C4-2B (cell line): ENCODE data around the gene CENPU.
A peak's percentile ranks its signal among the peaks of the same experiment; 100 is the strongest.
"Not testable (repeated sequence)": the region's sequence is repeated elsewhere in the genome, so short reads cannot be mapped to it uniquely, and the experiment has no call there.

Source experiments
- H3K27ac ChIP-seq: fragments of 450-650 bp; 2 replicates; pipeline ENCODE4 v1.5.1; 2017
- ZFX ChIP-seq: fragments of 450-650 bp; IDR thresholded peaks from 2 replicates; pipeline ENCODE4 v1.6.1; 2017
- TF ChIP-seq, protein P1 (sequence below): fragments of 450-650 bp; conservative IDR thresholded peaks from 2 replicates; pipeline ENCODE4 v1.5.1; 2017; ENCODE audit warnings: mild to moderate bottlenecking

Gene CENPU, protein sequence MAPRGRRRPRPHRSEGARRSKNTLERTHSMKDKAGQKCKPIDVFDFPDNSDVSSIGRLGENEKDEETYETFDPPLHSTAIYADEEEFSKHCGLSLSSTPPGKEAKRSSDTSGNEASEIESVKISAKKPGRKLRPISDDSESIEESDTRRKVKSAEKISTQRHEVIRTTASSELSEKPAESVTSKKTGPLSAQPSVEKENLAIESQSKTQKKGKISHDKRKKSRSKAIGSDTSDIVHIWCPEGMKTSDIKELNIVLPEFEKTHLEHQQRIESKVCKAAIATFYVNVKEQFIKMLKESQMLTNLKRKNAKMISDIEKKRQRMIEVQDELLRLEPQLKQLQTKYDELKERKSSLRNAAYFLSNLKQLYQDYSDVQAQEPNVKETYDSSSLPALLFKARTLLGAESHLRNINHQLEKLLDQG

DNA sequence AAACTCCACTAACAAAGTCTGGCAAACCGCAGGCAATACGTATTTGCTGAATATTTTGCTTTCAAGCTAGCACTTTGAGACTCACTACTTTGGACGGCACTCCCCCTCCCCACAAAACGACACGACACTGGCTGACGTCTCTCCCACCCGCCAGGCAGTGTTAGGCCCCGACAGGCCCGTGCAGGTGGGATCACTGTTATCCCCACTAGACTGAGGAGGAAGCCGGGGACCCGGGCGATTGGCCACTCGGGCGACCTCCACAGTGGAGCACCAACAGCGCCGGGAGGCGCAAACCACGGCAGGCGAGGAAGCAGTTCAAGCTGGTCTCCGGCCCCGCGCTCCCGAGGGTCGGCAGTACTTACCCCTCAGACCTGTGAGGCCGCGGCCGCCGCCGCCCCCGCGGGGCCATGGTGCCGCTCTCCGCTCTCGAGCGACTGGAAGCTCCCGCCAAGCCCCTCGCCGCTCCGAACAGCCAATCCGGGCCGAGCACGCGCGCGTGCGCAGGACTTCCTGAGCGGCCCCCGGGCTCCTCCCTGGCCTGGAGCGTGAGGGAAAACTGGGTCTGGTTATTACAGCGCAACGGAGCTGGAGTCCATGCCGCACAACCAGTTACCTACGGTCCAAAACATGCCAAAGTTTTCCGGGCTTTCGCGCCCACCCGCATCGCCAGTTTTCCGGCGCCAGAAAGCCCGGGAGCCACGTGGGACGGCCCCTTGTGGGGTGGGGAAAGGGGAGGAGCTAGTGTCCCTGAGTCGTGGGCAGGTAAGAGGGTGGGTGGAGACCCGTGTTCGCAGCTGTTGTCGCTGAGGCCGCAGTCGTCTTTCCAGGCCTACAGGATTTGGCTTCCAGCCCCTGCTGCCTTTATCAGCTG is at the start of gene CENPU:
CENPU (minus strand) TSS at position 443 of the 871 bp plus-strand sequence; CDS start at position 409, 34 bp downstream.
- H3K27ac ChIP-seq: peak within 1 kb of the TSS; percentile 85
- TF ChIP-seq ZFX: no peak
- TF ChIP-seq, protein P1, sequence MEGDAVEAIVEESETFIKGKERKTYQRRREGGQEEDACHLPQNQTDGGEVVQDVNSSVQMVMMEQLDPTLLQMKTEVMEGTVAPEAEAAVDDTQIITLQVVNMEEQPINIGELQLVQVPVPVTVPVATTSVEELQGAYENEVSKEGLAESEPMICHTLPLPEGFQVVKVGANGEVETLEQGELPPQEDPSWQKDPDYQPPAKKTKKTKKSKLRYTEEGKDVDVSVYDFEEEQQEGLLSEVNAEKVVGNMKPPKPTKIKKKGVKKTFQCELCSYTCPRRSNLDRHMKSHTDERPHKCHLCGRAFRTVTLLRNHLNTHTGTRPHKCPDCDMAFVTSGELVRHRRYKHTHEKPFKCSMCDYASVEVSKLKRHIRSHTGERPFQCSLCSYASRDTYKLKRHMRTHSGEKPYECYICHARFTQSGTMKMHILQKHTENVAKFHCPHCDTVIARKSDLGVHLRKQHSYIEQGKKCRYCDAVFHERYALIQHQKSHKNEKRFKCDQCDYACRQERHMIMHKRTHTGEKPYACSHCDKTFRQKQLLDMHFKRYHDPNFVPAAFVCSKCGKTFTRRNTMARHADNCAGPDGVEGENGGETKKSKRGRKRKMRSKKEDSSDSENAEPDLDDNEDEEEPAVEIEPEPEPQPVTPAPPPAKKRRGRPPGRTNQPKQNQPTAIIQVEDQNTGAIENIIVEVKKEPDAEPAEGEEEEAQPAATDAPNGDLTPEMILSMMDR: no peak

DNA sequence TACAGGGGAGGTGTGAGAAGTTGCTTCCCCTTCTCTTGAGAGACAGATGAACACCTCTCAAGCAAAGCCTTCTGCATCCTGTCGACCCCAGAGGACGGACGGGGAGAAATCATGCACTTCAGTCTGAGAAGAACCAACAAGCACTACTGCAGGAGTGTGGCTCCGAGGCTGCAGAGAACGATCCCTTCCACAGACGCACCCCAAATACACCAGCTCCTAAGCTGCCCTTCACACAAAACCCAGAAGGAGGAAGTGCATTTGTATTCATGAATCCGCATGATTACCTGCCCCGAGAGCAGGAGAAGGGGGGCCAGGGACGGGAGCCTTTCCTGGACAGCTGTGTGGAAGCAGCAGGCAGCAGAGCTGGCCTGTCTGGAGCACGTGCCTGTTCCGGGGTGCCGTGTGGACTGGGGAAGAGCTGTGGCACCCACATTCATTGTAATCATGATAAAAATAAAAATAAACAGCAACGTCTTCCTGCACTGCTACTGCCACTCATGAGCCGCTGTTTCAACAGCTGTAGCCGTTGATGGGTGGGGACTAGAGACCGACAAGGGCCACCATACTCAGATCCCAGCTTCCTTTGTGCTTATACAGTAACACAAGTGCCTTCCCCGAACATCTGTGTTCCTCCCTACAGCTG is 49.0 kb upstream of the CENPU start:
- H3K27ac ChIP-seq: no peak overlapping the region
- no peak for TF ChIP-seq ZFX
- TF ChIP-seq, protein P1: no peak

DNA sequence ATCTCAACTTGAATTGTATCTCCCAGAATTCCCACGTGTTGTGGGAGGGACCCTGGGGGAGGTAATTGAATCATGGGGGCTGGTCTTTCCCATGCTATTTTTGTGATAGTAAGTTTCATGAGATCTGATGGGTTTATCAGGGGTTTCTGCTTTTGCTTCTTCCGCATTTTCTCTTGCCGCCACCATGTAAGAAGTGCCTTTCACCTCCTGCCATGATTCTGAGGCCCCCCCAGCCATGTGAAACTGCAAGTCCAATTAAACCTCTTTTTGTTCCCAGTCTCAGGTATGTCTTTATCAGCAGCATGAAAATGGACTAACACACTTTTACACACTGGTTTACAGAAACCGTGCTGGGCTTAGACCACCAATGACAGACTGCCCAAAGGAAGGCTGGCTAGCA is 45.3 kb upstream of the CENPU start:
- not testable (repeated sequence) for H3K27ac ChIP-seq

DNA sequence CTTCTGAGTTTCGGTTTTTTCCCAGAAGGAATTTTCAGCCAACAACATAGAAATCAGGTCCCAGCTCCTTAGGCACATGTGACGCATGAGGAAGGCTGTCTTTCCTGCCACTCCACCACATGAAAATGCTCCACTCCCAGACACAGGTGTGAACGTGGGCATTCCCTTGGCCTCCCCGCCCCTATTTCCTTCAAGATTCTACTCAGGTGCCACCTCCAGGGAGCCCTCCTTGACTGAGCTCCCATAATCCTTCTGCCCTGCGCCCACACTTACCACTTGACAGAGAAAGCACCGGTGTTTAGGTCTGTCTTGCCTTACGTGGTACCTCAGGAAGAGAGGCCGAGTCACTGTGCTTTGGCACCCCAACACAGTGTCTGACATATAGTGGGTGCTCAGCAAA is 44.4 kb upstream of the CENPU start:
- TF ChIP-seq, protein P1: no peak
- TF ChIP-seq ZFX: no peak
- no peak overlapping the region for H3K27ac ChIP-seq

DNA sequence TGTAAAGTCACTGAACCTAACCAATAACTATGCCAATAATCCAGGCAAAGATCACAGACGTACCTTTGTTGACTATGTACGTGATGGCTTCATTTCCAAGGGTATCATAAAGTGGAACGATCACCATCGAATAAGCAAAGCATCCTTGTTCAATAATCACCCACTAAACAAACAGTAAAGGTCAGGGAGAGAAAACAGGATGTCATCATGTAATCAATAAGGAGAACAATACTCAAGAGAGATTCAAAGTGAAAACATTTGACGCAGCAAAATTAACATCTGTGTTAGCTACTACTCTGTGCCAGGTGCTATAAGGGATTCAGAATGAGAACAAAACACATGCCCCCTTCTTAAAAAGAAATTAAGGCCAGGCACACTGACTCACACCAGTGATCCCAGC is 42.9 kb upstream of the CENPU start:
- no peak for TF ChIP-seq ZFX
- TF ChIP-seq, protein P1: no peak
- no peak overlapping the region for H3K27ac ChIP-seq

DNA sequence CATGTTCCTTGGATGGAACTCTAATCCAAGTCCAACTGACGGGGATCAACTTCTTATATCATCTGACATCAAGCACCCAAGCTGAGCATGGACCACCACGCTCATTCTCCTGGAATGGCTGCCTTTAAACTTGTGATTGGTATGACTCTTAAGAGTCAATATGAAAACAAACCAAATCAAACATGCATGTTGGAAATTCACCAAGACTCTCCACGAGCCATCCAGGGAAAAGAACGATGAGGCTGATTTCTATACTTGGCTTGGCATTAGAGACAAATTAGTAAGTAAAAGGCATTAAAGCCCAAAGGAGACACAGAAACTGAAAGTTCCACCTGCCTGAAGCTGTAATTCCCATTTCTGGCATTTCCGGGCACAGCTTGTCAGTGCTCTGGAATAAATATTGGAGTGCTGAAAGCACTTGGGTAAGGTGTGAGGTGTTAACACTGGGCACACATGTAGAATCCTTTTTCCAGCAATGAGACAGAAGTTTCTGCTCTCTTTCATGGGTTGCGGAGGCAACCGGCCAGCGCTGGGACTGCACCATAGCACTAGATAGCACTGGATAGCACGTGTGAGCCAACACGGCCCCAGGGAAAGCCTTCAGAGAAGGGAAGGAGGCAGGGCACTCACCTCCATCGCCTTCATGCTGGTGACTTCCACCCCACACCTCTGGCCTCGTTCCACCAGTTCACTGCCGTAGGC is 42.1 kb upstream of the CENPU start:
- peak overlapping the region; percentile 31; the same call in 1 of the 2 replicates for H3K27ac ChIP-seq
- TF ChIP-seq, protein P1: no peak
- TF ChIP-seq ZFX: no peak

DNA sequence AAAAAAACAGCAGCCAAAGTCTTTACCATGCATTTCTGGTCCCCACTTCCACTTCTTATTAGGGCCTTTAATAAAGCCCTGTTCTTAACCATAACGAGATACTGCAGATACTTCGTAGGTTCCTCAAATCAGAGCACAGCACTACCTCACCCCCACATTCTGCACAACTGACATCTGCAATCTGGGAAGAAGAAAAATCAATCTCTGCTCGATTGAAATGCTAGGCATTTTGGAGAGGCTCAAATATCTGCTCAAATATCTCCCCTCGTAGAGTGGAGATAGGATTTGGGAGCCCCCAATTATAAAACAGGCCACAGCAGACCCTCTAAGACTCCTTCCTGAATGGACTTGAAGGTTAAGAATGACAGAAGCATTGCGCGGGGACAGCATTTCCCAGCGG is 40.3 kb upstream of the CENPU start:
- H3K27ac ChIP-seq: no peak overlapping the region
- TF ChIP-seq ZFX: no peak
- TF ChIP-seq, protein P1: no peak
